GM18520 (cell line): ENCODE results near the gene LTA4H.
"Not testable (repeated sequence)": the region's sequence is repeated elsewhere in the genome, so short reads cannot be mapped to it uniquely, and the experiment has no call there.

Source experiments
- ATAC-seq: cut with Tn5 transposase; IDR thresholded peaks from one replicate; pipeline ENCODE4 v1.9.1; 2021; ENCODE audit not compliant: unreplicated experiment

Gene LTA4H

DNA sequence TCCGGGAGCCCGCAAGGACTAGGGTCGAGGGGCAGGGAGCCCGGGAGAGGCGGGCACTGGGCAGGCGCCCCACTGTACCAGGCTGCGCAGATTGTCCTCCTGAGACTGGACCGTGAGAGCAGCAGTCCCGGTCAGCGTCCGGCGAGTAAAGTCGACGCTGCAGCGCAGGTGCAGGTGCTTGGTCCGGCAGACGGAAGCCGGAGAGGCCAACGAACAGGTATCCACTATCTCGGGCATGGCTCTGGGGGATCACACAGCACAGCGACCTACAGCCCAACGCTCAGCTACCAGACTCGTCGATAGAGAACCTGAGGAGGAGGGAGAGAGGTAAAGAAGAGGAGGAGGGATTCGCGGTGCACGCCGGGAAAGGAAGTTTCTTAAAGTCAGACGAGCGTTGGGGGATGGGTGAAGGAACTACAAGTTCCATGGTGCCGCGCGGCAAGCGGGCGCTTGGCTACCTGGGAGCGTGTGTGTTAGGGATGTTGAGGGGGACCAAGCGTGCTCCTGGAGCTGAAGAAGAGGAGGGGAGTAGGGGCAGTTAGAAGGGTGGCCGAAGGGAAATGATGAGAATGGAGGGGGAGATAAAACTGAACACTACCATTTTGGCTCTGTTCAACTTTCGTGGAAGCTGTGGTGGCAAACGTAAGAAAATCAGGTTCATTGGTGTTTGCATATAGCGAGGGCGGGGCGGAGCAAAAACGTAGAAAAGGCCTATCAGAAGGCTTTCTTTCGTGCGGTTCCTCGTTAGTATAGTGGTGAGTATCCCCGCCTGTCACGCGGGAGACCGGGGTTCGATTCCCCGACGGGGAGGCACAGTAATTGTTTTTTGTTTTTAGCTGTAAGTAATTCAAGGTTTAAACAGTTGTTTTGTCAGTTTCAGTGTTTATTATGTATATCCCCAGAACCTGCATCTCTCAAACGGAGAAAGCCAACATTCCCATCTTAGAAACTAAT, at the start of gene LTA4H:
LTA4H (minus strand) TSS at position 305 of the 954 bp plus-strand sequence; CDS start at position 237, 68 bp downstream.
- peak; percentile 82 for ATAC-seq

DNA sequence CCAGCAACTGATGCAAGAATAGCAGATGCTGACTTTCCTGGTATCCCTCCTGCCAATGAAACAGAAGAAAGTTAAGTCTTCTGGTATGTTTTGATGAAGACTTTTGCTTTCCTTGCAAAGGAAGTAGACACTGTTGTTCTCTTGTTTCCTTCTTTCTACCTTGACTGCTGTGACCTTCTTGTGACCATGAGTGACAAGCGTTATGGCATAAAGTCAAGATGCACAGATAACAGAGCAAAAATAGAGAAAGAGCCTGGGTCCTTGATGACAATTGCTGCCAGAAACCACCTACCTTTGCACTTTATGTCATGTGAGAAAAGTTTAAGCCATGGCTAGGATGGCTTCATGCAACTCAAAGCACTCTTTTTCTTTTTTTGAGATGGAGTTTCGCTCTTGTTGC, 49.2 kb upstream of the LTA4H start:
- no peak for ATAC-seq

DNA sequence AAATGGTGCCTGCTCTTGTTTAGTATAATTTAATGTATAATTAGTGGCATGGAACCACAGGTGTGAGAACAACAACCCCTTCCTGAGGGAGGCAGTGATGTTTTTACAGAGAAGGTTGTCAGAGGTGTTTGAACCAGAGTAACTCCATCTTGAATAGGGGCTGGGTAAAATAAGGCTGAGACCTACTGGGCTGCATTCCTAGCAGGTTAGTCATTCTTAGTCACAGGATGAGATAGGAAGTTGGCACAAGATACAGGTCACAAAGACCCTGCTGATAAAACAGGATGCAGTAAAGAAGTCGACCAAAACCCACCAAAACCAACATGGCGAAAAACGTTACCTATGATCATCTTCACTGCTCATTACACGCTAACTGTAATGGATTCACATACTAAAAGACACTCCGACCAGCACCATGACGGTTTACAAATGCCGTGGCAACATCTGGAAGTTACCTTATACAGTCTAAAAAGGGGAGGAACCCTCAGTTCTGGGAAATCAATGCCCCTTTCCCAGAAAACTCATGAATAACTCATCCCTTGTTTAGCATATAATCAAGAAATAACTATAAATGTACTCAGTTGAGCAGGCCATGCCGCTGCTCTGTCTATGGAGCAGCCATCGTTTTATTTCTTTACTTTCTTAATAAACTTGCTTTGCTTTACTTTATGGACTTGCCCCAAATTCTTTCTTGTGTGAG, 47.8 kb upstream of the LTA4H start:
- ATAC-seq = no peak

DNA sequence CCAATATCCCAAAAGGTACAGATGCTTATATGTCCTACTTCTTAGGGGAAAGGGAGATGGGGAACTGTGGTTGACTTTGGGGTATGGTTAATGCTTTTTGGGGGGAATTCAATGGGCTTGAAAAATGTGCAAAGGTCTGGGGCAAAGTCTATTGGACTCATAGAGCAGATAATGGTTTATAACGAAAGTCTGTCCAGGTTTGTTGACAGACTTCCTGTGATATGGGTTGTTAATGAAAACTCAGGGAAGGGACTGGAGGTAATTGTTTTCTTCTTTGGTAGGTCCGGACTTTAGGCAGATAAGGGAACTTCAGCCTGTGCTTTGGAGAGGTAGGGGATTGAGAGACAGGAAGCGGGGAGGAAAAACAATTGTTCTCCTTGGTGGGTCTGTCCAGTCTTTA, 46.2 kb upstream of the LTA4H start:
- no peak for ATAC-seq

DNA sequence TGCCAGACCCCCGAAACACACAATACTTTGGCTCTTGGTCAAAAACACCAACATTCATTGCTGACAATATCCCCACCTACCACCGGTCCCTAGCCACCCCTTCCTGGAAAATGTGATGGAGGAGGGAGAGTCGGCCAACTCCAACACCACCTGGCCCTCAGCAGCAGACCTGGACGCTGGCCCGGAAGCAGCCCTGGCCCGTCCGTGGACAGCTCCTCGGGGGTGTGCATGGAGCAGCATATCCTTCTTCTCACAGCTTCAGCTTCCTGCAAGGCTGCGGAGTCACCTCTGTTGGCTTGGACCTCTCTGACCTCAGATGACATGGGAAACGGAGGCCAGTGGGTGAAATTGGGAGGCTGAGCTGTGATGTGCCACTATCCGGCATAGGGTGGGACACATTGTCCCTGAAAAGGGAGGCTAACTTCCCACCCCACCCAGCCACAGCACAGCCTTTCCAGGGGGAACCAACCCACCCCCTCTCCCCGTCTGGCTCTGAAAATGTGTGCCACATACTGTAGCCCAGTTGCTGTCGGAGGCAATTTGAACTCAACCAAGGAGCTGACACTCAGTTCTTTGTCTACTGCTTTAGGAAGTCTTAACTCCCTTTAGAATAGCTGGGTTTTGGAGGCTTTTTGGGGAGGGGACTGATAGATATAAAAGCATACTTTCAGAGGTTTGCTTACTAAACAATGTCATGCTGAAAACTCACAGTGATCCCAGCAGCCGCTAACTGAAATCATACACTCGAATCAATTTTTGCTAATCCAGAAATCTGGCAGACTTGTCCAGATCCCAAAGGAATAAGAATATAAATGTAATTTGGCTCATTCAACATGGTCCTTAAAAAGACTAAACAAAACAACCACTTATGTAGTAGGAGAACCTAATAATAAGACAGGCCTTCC, 43.1 kb upstream of the LTA4H start:
- ATAC-seq = no peak

DNA sequence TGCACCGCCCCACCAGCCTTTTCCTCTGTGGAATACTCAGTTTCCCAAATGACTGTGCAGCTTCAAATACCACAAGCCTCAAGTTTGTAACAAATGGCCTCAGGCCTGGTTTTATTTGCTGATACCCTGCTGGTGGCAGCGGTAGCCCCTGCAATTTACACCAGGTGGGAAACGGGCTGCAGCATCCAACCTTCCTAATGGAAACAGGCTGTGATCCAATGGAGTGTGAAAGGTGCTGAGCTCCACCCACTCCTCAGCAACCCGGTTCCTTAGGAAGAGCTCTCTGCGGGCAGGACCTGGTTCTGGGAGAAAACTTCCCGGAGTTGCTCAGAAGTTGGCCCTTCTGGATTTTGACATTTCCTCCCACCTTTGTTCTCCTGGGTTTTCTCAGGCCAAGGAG, 41.7 kb upstream of the LTA4H start:
- no peak for ATAC-seq

DNA sequence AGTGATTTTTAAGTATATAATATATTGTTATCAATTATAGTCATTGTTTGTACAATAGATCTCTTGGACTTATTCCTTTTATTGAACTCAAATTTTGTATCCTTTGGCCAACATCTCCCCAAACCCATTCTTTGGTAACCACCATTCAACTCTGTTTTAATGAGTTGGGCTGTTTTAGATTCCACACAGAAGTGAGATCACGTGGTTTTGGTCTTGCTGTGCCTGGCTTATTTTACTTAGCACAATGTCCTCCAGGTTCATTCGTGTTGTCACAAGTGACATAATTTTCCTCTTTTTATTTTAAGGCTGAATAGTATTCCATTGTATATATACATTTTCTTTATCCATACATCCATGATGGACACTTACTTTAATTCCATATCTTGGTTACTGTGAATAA, 40.2 kb upstream of the LTA4H start:
- ATAC-seq = no peak

DNA sequence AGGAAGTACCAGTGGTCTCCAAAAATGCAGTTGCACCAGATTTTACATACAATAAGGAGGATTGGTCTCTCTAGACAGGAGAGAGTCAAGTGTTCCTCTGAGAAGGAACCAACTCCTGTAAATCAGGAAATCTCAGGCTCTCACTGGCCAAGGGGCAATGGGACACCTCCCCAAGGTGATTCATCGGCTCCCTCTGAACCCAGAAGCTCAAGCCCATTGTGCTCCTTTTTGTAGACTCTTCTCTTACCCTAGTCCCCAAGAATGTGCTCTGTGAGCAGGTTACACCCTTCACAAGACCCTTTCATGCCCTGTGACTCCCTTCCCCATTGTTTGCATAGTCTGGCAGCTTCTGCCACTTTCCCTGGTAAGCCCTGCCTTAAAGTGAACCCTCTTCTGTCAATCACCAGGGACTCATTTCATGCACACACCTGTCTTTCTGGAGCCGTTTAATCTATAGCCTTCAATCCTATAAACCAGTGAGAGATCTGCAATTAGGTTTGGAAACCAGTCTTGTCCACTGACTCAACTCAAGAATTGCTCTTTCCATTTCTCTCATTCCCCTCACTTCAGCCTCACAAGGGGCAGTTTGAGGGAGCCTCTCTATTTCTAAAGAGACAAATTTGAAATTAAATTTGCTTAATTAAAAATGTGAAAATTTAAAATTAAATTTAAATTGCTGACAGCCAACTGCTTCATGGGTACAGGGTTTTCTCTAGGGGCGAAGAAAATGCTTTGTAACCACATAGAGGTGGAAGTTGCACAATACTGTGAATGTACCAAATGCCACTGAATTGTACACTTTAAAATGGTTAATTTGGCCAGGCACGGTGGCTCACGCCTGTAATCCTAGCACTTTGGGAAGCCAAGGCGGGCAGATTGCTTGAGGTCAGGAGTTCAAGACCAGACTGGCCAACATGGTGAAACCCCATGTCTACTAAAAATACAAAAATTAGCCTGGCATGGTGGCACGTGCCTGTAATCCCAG, 38.3 kb upstream of the LTA4H start:
- no peak for ATAC-seq

DNA sequence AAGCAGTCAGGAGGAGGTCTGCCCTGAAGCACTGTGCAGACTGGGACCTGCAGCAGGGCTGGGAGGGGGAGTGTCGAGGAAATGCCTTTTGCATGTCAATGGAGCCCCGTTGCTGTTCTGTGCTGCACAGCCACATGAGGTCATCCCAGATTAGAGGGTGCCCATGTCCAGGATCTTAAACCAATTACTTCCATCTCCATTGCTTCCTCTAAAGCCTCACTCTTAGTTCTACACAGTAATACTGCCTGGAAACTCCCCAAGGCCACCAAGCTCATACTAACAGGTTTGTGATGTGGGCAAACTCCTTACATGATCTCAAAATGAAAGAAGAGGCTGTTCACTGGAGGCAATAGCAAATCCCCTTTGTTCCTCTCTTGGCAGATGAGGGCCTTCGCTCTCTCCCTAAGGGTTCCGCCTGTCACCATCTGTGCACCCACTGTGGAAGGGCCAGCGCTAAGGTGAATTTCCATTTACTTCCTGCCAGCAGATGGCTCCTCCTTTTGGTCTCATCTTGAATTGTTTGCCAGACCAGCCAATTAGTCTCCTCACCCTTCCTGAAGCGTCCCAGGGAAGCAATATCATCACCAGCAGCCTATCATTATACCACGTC, 35.4 kb upstream of the LTA4H start:
- peak; percentile 61 for ATAC-seq

DNA sequence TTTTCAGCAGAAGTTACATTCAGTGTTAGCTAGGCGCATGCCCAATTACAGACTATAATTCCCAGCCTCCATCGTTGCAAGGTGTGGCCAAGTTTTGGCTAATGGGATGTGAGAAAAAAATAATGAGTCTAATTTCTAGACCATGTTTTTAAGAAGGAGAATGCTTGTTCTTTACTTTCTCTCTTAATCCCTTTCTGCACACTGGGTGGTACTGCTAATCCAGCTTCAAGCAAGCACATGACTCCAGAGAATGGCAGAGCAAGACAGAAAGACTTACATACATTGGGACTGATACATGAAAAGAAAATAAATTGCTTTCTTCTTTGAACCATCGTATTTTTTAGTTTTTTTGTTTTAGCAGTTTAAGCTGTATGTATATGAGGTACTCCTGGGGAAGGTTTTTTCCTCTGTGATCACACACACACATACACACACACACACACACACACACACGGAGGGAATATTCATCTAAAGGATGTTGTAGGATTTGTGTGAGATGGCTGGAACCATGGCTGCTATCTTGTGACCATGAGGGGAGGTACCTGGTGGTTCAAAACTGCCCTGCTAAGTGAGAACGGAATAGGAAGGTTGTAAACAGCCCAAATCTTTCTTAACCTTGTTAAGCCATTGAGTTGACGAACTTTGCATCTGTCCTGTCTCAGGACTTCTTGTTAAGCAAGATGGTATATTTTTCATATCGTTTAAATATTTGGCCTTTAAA, 34.3 kb upstream of the LTA4H start:
- no peak for ATAC-seq

DNA sequence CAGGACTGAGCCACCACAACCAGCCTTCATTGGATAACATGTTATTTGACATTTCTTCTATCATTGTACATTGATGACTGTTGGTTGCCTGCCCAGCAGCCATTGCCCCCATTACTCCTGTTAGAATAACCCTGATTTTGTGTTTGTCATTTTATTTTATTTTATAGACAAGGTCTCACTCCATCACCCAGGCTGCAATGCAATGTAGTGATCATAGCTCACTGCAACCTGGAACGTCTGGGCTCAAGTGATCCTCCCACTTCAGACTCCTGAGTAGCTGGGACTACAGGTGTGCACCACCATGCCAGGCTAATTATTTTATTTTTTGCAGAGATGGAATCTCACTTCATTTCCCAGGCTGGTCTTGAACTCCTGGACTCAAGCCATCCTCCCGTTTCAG, 33.2 kb upstream of the LTA4H start:
- no peak for ATAC-seq

DNA sequence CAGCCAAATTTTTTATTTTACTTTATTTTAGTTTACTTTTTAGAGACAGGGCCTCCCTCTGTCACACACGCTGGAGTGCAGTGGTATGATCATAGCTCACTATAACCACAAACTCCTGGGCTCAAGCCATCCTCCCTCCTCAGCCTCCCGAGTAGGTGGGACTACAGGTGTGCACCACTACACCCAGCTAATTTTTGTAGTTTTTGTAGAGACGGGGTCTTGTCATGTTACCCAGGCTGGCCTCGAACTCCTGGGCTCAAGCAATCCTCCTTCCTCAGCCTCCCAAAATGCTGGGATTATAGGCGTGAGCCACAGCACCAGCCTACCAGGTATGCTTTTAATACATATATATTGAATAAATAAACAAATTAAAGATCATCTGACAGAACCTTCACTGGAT, 32.7 kb upstream of the LTA4H start:
- no peak for ATAC-seq

DNA sequence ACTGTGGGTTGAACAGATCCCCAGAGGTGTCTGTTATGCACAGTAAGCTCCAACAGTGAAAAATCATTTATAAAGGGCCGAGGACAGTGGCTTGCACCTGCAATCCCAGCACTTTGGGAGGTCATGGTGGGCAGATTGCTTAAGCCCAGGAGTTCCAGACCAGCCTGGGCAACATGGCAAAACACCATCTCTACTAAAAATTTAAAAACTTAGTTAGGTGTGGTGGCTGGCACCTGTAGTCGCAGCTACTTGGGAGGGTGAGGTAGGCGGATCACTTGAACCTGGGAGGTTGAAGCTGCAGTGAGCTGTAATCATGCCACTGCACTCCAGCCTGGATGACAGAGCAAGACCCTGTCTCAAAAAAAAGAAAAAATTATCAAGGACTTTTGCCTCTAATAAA, 30.4 kb upstream of the LTA4H start:
- ATAC-seq = not testable (repeated sequence)

DNA sequence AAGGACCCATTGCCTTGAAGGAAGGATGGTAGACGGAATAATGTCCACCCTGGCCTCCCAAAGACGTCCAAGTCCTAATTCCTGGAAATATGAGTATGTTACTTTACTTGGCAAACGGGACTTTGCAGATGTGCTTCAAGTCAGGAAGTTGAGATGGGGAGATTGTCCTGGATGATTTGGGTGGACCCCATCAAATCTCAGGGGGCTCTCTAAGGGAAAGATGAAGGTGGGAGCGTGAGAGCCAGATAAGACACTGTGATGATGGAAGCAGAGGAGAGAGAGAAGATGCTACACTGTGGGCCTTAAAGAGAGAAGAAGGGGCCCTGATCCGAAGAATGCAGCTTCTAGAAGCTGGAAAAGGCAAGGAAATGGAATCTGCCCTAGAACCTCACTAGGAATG, 29.6 kb upstream of the LTA4H start:
- no peak for ATAC-seq

DNA sequence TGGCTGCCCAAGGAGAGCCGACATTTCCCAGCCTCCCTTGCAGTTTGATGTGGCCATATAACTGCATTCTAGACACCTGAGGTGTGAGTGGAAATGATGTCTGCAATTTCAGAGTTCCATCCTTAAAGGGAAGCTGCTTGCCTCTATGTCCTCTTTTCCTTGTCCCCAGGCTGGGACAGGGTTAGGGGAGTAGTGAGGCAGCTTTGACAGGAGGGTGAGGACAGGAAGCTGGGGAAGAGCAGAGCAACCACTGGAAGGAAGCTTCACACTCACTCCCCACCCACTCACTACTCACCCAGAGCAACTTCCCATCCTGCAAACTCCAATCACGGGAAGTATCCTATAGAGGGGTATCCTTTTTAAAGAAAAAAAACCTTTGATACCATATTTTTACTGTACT, 28.9 kb upstream of the LTA4H start:
- ATAC-seq = no peak

DNA sequence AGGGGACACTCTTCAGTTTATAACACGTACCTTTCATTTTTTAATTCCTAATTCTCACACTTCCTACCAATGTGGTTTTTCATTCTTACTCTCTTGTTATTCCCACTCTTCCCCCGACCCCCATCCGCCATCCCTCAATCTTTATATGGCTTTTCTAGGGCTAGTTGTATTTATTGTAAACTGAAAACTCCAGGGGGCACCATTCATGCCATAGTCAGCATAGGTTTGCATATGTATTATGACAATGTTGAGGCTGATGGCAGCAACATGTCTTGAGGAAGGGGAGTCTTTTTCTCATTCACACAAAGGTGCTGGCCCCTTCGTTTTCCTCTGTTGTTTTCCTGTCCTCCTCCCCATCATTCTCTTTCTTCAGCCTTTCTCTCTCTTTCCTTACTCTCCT, 27.7 kb upstream of the LTA4H start:
- ATAC-seq = no peak

DNA sequence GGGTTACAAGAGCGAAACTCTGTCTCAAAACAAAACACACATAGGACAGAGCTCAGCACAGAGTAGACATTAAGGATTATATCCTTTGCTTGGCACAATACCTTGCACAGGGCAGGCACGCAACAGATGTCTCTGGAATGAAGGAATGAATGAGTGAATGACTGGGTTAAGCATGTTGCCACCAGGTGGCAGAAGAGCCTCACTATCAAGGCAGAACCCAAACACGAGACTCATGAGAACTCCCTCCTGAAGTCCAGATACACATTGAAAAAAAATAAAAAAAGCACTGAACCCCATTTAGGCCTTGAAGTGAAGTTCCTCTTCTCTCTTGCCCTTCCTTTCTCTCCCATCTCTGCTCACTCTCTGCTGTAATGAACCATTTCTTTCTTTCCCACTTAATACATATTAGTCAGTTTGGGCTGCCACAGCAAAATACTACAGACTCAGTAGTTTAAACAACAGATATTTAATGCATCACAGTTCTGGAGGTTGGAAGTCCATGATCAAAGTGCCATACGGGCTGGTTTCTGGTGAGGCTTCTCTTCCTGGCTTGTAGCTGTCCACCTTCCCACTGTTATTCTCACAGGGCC, 26.6 kb upstream of the LTA4H start:
- ATAC-seq = peak; percentile 77

DNA sequence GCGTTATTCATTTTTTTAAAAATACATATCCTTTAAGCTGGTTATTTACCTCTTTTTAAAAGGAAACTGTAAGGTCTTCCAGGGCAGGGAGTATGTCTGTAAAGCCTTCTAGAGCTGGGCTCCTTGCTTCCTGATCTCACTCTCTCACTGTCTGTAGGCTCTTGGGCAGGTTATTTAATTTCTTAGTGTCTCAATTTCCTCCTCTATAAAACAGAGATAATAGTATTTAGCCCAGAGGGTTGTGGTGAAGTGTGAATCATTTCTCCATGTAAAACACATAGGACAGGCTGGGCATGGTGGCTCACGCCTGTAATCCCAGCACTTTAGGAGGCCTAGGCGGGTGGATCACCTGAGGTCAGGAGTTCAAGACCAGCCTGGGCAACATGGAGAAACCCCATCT, 25.9 kb upstream of the LTA4H start:
- ATAC-seq = no peak

DNA sequence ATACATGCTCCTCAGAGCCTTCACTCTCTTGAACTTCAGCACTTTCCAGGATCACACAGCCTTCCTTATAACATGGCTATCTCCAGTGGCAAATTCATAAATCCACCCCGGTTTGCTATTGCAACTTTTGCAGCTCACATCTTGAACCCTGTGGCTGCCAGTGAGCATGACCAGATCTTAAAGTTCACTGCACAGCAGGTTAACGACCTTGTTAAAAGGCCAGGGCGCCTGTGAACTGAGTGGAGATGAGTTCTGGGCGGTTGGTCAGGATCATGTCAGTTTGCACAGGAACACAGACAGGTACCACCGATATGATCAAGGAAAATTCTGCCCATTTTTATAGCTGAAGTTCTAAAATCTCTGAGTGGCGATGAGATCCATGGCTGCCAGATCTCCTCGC, 24.7 kb upstream of the LTA4H start:
- no peak for ATAC-seq
